Stimulated activated CD4-positive, alpha-beta T cell treated with anti-CD3 and anti-CD28 coated beads, TNF-alpha, amount 100 ng/mL, for 1 hour (primary cell): ENCODE data around the gene FBXL17.

Experiments
- DNase-seq, 3 donors: peaks; one replicate each; pipeline ENCODE4 v3.0.0-alpha.2; 2020; ENCODE audit warnings: low read depth in 3 of 3, low spot score in 1 of 3

Gene FBXL17

GRCh38 chr5:107958432-107958831 is 423.5 kb downstream of the FBXL17 start:
- no peak for DNase-seq

DNA sequence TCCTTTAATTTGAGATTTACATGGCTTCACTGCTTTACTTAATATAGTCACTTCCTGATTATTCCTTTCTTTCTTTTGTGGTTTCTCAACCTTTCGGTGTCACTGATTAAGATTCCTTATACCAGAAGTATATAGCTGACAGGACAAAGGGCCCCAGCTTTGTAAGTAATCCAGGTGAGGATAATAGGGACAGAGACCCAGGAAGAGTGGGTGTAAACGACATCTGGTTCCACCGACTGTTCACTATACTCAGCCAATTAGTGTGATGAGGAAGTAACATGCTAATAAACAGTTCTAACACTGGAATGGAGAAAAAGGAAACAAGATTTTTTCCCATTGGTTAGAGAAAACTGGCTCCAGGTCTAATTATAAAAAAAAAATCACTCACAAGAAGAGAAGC is 424.8 kb downstream of the FBXL17 start:
- DNase-seq: no peak

DNA sequence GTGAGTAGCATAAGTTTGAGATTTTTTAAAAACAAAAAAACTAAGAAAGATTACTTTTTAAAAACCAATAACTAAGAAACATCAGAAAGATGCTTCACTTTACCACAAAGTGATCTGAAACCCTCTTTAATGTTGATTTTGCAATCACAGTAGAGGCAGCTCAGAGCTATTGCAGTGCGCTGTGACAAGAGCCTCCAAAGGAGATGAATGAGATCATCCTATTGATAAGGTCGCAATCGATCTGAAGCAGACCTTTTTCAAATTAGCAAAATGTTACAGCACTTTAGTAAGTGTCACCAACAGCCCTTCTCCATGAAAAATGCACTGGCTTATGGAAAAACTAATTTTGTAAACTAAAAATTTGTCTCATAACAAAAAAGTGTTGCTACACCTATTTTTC is 426.6 kb downstream of the FBXL17 start:
- DNase-seq: no peak

GRCh38 chr5:107954254-107954653 is 427.6 kb downstream of the FBXL17 start:
- DNase-seq: no peak

GRCh38 chr5:107952450-107952849 is 429.4 kb downstream of the FBXL17 start:
- no peak for DNase-seq

DNA sequence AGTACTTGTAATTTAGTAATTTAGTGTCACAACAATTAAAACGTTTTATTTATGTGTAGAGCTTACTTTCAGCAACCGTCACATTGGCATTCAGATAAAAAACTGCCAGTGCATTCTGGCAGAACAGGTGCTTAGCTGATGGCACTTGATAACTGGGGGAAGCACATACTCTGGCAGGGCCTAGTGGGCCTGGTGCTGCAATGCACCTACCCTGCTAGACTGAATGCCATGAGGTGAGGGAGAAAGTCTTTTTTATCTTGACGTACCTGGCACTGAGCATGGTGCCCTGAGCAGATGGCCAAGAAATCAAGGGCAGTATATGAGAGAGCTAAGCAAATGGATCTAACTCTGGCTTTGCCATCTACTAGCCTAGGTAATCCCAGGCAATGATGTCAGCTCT is 430.6 kb downstream of the FBXL17 start:
- no peak for DNase-seq

DNA sequence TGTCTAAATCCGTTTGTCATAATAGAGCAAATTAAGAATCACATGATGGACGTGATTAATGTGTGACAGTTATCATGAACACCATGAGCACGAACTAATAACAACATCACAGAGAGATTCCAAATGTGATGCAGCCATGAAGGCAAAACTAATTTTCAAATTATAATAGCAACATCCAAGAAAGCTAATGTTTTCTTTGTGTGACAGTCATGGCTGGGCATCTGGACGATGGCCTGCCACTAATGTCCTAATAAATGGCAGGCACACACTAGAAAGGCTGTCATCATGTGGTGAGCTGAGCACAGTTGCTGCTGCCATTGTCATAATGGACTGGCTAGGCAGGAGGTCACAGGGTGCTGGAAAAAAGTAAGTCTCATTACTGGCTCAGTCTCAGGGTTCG is 431.1 kb downstream of the FBXL17 start:
- no peak for DNase-seq

- DNase-seq: no peak
Measured at GRCh38 chr5:107949688-107950341, 432.1 kb downstream of the FBXL17 start.

DNA sequence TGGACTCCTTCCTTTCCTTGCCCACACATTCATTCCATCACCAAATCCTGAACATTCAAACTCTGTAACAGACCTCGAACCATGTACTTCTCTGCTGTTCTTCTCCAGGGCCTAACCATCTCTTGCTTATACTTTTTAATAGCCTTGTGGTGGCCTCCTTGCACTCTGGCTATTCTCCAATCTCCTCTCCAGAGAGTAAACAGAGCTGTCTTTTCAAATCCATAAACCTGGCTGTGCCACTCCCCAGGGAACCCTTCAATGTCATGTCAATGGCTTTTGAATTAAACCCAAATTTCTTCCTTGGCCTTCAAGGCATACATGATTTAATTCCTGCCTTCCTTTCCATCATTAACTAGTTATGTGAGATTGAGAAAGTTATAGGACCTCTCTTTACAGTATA is 433.5 kb downstream of the FBXL17 start:
- DNase-seq: no peak

DNA sequence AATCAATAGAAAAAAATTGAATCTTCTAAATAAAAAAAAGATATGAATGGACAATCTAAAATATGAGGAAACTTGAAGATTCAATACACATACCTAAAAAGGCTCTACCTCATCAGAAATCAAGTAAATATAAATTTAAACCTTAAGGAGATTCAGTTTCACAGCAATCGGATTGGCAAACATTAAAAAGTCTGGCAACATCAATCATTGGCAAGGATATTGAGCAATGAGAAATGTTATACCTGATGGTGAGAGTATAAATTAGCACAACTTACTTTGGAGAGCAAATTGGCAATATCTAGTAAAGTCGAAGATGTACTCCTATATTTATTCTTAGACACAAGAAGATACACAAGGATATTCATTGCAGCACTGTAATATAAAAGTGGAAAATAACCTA is 436.8 kb downstream of the FBXL17 start:
- DNase-seq: no peak

- DNase-seq: no peak
Measured at GRCh38 chr5:107943923-107944322, 438.0 kb downstream of the FBXL17 start.

DNA sequence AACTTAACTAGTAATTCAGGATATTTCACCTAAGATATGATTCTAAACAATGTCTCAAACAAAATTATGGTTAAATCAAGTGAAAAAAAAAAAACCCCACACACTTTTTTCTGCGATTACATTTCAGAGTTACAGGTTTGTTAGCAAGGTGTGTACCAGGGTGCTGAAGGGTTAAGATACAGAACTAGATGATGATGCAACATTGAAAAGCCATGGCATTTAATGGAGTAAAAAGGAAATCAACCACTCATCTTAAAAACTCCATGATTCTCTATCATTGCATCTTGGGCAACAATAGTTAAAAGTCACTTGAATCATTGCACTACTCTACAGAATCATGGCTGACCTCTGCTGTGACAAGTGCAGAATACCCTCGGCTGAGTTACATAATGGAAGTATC is 440.9 kb downstream of the FBXL17 start:
- DNase-seq: no peak

GRCh38 chr5:107937651-107938355 is 444.1 kb downstream of the FBXL17 start:
- DNase-seq: no peak

DNA sequence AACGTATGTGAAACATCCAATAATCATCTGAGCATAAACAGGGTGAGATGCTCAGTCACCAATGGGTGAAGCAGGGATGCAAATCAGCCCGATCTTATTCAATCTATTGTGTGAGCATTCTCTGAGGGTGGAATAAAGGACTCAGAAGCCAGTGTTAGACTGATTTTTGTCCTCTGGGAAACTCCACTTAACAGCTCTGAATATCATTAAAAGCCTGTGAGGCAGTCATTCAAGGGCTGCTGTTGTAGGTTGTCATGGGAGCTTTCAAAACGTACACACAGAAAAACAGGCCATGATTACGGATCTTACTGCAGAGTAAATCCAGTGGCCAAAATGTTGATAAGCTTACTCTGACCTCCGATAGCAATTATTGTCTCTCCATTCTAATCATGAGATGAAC is 444.7 kb downstream of the FBXL17 start:
- no peak for DNase-seq

DNA sequence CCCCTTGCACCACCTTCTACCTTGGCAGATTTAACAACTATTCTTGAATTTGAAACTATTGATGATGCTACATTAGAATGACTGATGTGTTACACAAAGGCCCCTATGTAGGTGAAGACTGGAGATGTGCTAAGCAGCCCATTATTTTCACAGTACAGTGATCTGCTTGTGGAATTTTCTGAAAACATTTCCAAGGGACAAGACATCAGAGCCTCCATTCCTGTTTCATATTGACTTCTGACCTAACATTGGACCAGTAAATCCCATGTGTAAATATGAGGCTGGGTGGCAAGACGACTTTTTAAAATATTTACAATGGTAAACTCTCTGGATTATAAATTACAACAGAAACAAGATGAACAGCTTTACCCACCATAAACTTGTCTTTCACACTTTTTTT is 445.4 kb downstream of the FBXL17 start:
- DNase-seq: no peak

DNA sequence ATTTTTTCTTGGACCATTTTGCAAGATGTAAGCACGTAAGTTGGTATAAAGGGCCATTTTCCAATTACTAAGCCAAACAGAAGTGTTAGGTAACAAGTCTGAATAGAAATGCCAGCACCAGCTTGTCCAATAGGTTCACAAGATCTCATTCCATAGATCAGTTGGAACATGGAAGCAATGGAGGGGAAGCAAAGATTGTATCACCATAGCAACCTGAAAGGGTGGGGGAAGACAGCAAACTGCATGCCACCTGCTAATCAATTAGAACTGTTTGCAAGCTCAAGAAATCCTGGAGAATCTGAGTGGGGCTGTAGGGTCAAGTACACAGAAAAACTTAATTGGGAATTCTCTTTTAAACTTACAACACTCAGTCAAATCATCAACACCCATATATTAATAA is 446.3 kb downstream of the FBXL17 start:
- no peak for DNase-seq

DNA sequence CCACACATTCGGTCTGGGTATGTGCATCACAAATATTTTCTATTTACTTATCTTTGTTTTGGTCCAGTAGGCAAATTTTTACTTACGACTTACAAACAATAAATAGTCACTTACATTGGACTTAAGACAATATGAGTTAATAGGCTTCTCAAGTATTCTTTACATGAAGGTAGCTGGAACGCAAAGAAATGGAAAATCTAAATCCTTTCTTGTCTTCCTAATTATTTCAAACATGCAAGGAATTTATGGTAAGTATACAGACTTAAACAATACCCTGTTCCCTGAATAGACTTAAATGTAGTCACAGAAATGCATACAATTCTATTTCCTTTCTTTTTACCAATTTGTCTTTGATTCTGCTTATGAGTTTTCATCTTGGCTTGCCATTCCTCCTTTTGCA is 448.6 kb downstream of the FBXL17 start:
- no peak for DNase-seq

- no peak for DNase-seq
Measured at GRCh38 chr5:107930891-107931290, 451.0 kb downstream of the FBXL17 start.

DNA sequence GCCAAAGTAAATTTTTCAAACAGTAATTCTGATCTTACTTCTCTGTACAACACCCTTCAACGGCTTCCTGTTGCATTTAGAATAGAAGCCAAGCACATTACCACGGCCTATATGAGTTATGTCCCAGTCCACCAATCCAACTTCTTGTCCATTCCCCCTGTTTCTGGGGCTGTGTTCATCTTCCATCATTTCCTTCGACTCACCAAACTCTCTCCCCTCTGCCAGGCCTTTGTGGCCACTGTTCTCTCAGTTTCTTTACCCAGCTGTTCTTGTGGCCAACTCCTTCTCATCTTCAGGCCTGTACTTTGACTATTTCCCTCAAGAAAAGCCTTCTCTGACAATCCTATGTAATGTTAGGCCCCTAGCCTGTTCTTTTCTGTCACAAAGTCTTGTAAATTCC is 451.8 kb downstream of the FBXL17 start:
- no peak for DNase-seq

DNA sequence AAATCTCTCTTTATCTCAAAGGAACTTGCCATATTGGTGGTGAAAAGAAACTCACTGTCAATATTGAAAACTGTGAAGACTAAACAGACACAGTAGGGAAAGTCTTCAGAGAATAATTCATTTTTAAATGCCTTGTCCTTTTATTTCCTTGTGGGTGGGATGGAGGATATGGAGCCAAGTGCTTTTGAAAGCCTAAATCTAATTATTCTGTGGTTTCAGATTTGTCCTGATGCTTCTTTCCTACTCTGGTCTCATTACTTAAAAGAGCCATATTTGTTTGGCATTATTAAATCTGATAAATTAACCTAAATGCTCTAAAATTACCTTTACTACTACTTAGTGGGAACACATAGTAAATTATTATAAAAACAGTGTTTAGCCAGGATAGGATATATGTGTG is 452.8 kb downstream of the FBXL17 start:
- DNase-seq: no peak

GRCh38 chr5:107926121-107926520 is 455.8 kb downstream of the FBXL17 start:
- no peak for DNase-seq

GRCh38 chr5:107925200-107925599 is 456.7 kb downstream of the FBXL17 start:
- DNase-seq: no peak

DNA sequence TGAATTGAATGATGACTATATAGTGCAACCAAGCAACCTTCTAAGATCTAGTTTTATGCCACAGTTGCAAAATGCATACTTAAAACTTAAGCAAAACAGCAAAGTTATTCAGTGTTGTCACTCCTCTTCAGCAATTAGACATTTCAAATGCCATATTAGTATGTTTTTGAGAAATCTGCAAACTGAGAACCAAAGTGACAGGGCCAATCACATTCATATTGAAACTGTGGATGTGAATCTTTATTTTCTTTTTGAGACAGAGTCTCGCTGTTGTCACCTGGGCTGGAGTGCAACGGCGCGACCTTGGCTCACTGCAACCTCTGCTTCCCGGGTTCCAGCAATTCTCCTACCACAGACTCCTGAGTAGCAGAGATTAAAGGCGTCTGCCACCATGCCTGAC is 461.9 kb downstream of the FBXL17 start:
- DNase-seq: no peak
